ENCODE measurements around the gene SOX2.

DNA sequence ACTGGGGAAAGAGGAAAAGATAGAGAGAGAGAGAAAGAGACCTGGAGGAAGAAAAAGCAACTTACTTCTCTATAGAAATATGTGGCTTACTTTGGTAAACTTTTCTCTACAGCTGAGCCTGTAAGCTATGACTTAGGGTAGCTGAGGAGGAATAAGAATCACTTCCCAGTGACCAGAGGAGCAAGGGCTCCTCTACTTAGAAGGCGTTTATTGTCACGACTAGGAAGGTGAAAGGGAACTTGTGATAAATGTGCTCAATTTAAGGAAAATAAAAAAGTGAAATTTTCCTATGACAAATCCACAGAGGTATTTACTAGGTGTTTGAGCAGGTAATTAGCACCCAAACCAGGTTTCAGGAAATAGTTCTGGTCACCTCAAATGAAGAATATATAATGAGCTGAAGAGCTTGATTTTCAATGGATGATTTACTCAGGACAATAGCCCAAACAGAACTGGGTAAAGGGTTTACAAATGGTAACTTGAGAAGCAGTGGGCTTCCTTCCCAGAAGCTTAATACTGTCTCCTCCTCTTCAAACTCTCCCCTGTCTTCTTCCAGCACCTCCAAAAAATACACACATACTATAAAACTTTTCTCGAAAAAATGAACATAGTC lies 46.1 kb downstream of the SOX2 start:
- TF ChIP-seq CTCF (IDR thresholded peaks at IDR 0.05 in 4 of 5, conservative IDR thresholded peaks at IDR 0.05 in 1 of 5): no peak
- TF ChIP-seq POLR2A (IDR thresholded peaks at IDR 0.05): no peak
